H1 (cell line): ENCODE data around the gene NCOA1. TPM values are rescaled to one million over a fixed set of nuclear protein-coding genes. Genes with fewer than 3 reads are reported as not detected.

ENCODE experiments used
- CTCF ChIA-PET: fragments of 300-600 bp; sonication (Branson Sonifier 250); formaldehyde crosslinking; loops from one replicate; lab custom pipeline; 2021; ENCODE audit not compliant: partially characterized antibody; lab: Charles Lee
- POLR2A ChIA-PET: fragments of 300-600 bp; sonication (Branson Sonifier 250); formaldehyde crosslinking; loops from one replicate; lab custom pipeline; 2021; ENCODE audit warnings: inconsistent platforms; ENCODE audit not compliant: partially characterized antibody; lab: Charles Lee
- DNase-seq, 2 experiments: peaks; one replicate each; pipeline versions ENCODE4 v3.0.0 to v3.0.0-alpha.2; 2010 to 2022; ENCODE audit warnings: low spot score in 2 of 2, low read depth in 1 of 2, mixed read lengths in 1 of 2
- FAIRE-seq: peaks from 2 replicates; lab custom pipeline; 2011; peaks lifted over from hg19 to GRCh38; lab: Jason Lieb, UNC
- H2AFZ ChIP-seq: 2 replicates; pipeline ENCODE4 v1.8.1; 2012; ENCODE audit warnings: low read length, inconsistent platforms
- H2AK5ac ChIP-seq: 2 replicates; pipeline ENCODE4 v1.6.1; 2013; ENCODE audit warnings: low read depth, low read length
- H2BK120ac ChIP-seq: replicated peaks from 2 replicates; pipeline ENCODE3; 2013; ENCODE audit warnings: low read depth, low read length, inconsistent platforms
- H2BK12ac ChIP-seq: 2 replicates; pipeline ENCODE4 v1.6.1; 2013; ENCODE audit warnings: low read depth, low read length
- H2BK15ac ChIP-seq: 2 replicates; pipeline ENCODE4 v1.6.1; 2013; ENCODE audit warnings: low read length
- H2BK20ac ChIP-seq: 2 replicates; pipeline ENCODE4 v1.6.1; 2013; ENCODE audit warnings: low read length
- H2BK5ac ChIP-seq: 2 replicates; pipeline ENCODE4 v1.6.1; 2013; ENCODE audit warnings: low read depth, low read length
- H3K14ac ChIP-seq: 2 replicates; pipeline ENCODE4 v1.6.1; 2013; ENCODE audit warnings: inconsistent platforms; ENCODE audit not compliant: insufficient read length
- H3K18ac ChIP-seq: 2 replicates; pipeline ENCODE4 v1.6.1; 2013; ENCODE audit warnings: low read length; ENCODE audit errors: extremely low read depth
- H3K23ac ChIP-seq: 2 replicates; pipeline ENCODE4 v1.6.1; 2013; ENCODE audit warnings: inconsistent platforms; ENCODE audit not compliant: insufficient read length
- H3K23me2 ChIP-seq: 2 replicates; pipeline ENCODE4 v1.6.1; 2013; ENCODE audit warnings: low read depth, low read length
- H3K27ac ChIP-seq: 2 replicates; pipeline ENCODE4 v1.6.1; 2011; ENCODE audit warnings: low read depth, low read length, inconsistent platforms
- H3K27me3 ChIP-seq, 4 experiments: replicated peaks in 1 of 4; 1 replicate in 1 of 4; 2 replicates in 3 of 4; pipeline versions ENCODE4 v1.6.1 to v1.8.1; 2011 to 2013; ENCODE audit warnings: low read length in 3 of 4, mild to moderate bottlenecking in 3 of 4, inconsistent platforms in 2 of 4, mixed read lengths in 2 of 4, moderate library complexity in 1 of 4; ENCODE audit not compliant: control insufficient read depth in 3 of 4, insufficient read depth in 3 of 4; ENCODE audit errors: extremely low read depth in 1 of 4
- H3K36me3 ChIP-seq, 4 experiments: 2 replicates each; pipeline versions ENCODE4 v1.6.1 to v1.8.1; 2011 to 2013; ENCODE audit warnings: mild to moderate bottlenecking in 4 of 4, low read length in 3 of 4, moderate library complexity in 2 of 4, control low read depth in 1 of 4, inconsistent platforms in 1 of 4; ENCODE audit not compliant: insufficient read depth in 4 of 4, control insufficient read depth in 2 of 4
- H3K4ac ChIP-seq: replicated peaks from 2 replicates; pipeline ENCODE3; 2013; ENCODE audit warnings: low read length, low read depth, mixed read lengths, inconsistent platforms; ENCODE audit not compliant: insufficient read length
- H3K4me1 ChIP-seq, 4 experiments: replicated peaks in 1 of 4; 1 replicate in 1 of 4; 2 replicates in 3 of 4; pipeline versions ENCODE4 v1.6.1 to v1.8.1; 2011 to 2013; ENCODE audit warnings: low read length in 3 of 4, inconsistent platforms in 2 of 4, mixed read lengths in 1 of 4; ENCODE audit not compliant: insufficient read depth in 4 of 4, control insufficient read depth in 3 of 4
- H3K4me2 ChIP-seq, 2 experiments: 2 replicates each; pipeline versions ENCODE4 v1.6.1 to v1.8.1; 2011 to 2013; ENCODE audit warnings: low read depth in 2 of 2, low read length in 2 of 2, control low read depth in 1 of 2, inconsistent platforms in 1 of 2, mild to moderate bottlenecking in 1 of 2; ENCODE audit not compliant: insufficient read depth in 1 of 2
- H3K4me3 ChIP-seq, 4 experiments: fragments of 200-600, 300-600 bp in 1 of 4; sonication (generic), shearing (Covaris generic), sonication (Bioruptor Twin) in 1 of 4; 2 replicates each; pipeline versions ENCODE4 v1.5.1 to v1.8.1; 2011 to 2016; ENCODE audit warnings: low read length in 4 of 4, low read depth in 3 of 4, control low read depth in 2 of 4, inconsistent platforms in 2 of 4, mild to moderate bottlenecking in 2 of 4, mixed read lengths in 1 of 4, moderate library complexity in 1 of 4; ENCODE audit not compliant: insufficient read depth in 2 of 4; ENCODE audit errors: extremely low read depth in 1 of 4
- H3K56ac ChIP-seq: replicated peaks from 2 replicates; pipeline ENCODE3; 2013; ENCODE audit warnings: low read depth, mild to moderate bottlenecking, mixed read lengths, low read length, inconsistent platforms; ENCODE audit not compliant: insufficient read length
- H3K79me1 ChIP-seq: 2 replicates; pipeline ENCODE4 v1.6.1; 2013; ENCODE audit warnings: low read depth, low read length, control low read depth
- H3K79me2 ChIP-seq, 2 experiments: 2 replicates each; pipeline versions ENCODE4 v1.6.1 to v1.8.1; 2012 to 2013; ENCODE audit warnings: low read length in 2 of 2, mild to moderate bottlenecking in 2 of 2, inconsistent platforms in 1 of 2; ENCODE audit not compliant: insufficient read depth in 2 of 2, control insufficient read depth in 1 of 2
- H3K9ac ChIP-seq, 4 experiments: replicated peaks in 1 of 4; 1 replicate in 1 of 4; 2 replicates in 3 of 4; pipeline versions ENCODE4 v1.6.1 to v1.8.1; 2011 to 2013; ENCODE audit warnings: low read depth in 3 of 4, low read length in 3 of 4, control low read depth in 2 of 4, mild to moderate bottlenecking in 2 of 4, moderate library complexity in 2 of 4, inconsistent platforms in 1 of 4; ENCODE audit errors: extremely low read depth in 1 of 4
- H3K9me3 ChIP-seq, 2 experiments: 2 replicates each; pipeline versions ENCODE4 v1.6.1 to v1.8.1; 2012 to 2013; ENCODE audit warnings: mild to moderate bottlenecking in 2 of 2, moderate library complexity in 2 of 2, control low read depth in 1 of 2, inconsistent platforms in 1 of 2, low read depth in 1 of 2, low read length in 1 of 2, mixed read lengths in 1 of 2; ENCODE audit not compliant: insufficient read depth in 2 of 2
- H4K20me1 ChIP-seq, 2 experiments: replicated peaks in 1 of 2; 2 replicates each; pipeline versions ENCODE3 to v1.8.1; 2011 to 2013; ENCODE audit warnings: inconsistent platforms in 2 of 2, low read length in 2 of 2, mild to moderate bottlenecking in 1 of 2; ENCODE audit not compliant: insufficient read depth in 2 of 2, control insufficient read depth in 1 of 2
- H4K5ac ChIP-seq: 2 replicates; pipeline ENCODE4 v1.6.1; 2013; ENCODE audit warnings: low read length, low read depth, mixed read lengths, inconsistent platforms; ENCODE audit not compliant: insufficient read length
- H4K8ac ChIP-seq: 2 replicates; pipeline ENCODE4 v1.8.0; 2013; ENCODE audit warnings: mild to moderate bottlenecking, moderate library complexity, low read length, inconsistent platforms; ENCODE audit not compliant: insufficient read depth; ENCODE audit errors: extremely low read depth
- H4K91ac ChIP-seq: replicated peaks from 2 replicates; pipeline ENCODE3; 2013; ENCODE audit warnings: low read length, mixed read lengths, inconsistent platforms; ENCODE audit not compliant: insufficient read length
- ATF3 ChIP-seq: IDR thresholded peaks from 2 replicates; pipeline ENCODE4 v1.6.1; 2011; ENCODE audit warnings: low read depth, mild to moderate bottlenecking, low read length; ENCODE audit not compliant: insufficient read depth
- BCL11A ChIP-seq, 2 experiments: IDR thresholded peaks; one replicate each; pipeline ENCODE4 v1.6.1; 2011; ENCODE audit warnings: low read depth in 2 of 2, low read length in 2 of 2, mild to moderate bottlenecking in 2 of 2
- CBX8 ChIP-seq: fragments of 300-800, 300-1000 bp; sonication (generic); IDR thresholded peaks from 2 replicates; pipeline ENCODE4 v1.7.1; 2016; ENCODE audit warnings: low read depth, low read length, borderline replicate concordance
- EGR1 ChIP-seq: IDR thresholded peaks from 2 replicates; pipeline ENCODE4 v1.6.1; 2011; ENCODE audit warnings: low read depth, low read length, borderline replicate concordance
- JUN ChIP-seq: IDR thresholded peaks from 2 replicates; pipeline ENCODE4 v1.6.1; 2011; ENCODE audit warnings: low read depth, mild to moderate bottlenecking, improper control_type of control experiment, low read length
- KDM1A ChIP-seq: fragments of 200-600, 300-600 bp; sonication (generic); IDR thresholded peaks from 2 replicates; pipeline ENCODE4 v1.7.1; 2016; ENCODE audit warnings: mild to moderate bottlenecking, low read length, borderline replicate concordance
- MAX ChIP-seq: IDR thresholded peaks from 2 replicates; pipeline ENCODE4 v1.6.1; 2012; ENCODE audit warnings: inconsistent platforms
- NRF1 ChIP-seq: IDR thresholded peaks from 2 replicates; pipeline ENCODE4 v1.6.1; 2011; ENCODE audit warnings: mild to moderate bottlenecking, low read depth, low read length, improper control_type of control experiment
- RXRA ChIP-seq: IDR thresholded peaks from 2 replicates; pipeline ENCODE4 v1.6.1; 2011; ENCODE audit warnings: low read depth, mild to moderate bottlenecking, low read length, moderate library complexity; ENCODE audit not compliant: insufficient read depth
- SP4 ChIP-seq: IDR thresholded peaks from 2 replicates; pipeline ENCODE4 v1.6.1; 2012; ENCODE audit warnings: low read length, inconsistent platforms
- TAF1 ChIP-seq: IDR thresholded peaks from 2 replicates; pipeline ENCODE4 v1.6.1; 2011; ENCODE audit warnings: mild to moderate bottlenecking, low read depth, low read length
- USF2 ChIP-seq: IDR thresholded peaks from 2 replicates; pipeline ENCODE4 v1.6.1; 2011; ENCODE audit warnings: low read length, improper control_type of control experiment
- YY1 ChIP-seq: IDR thresholded peaks from 2 replicates; pipeline ENCODE4 v1.6.1; 2011; ENCODE audit warnings: low read depth, mild to moderate bottlenecking, low read length
- polyA plus RNA-seq, 7 experiments: library from polyadenylated mRNA; depleted of rRNA in 3 of 7; stranded (reverse) in 5 of 7; unstranded in 2 of 7; fragments of >200 nt in 5 of 7; fragments of 200-250 nt in 2 of 7; gene quantifications; 1 replicate in 5 of 7; 2 replicates in 1 of 7; 4 replicates in 1 of 7; pipeline versions ENCODE4 v1.2.1 to v1.2.3, GENCODE V29; 2011 to 2013; ENCODE audit warnings: missing spikeins in 2 of 7, mixed read lengths in 2 of 7
- total RNA-seq: library from RNA; stranded (reverse); fragmentation: NEBNext Ultra II Directional; extraction: Animal tissue kit (Norgen Biotek cat#: 25700); gene quantifications from 2 replicates; pipeline ENCODE4 v1.2.1, GENCODE V29; 2021

NCOA1 gene
- total and polyA plus RNA-seq, 2 of the 8 experiments (the other 6 are each of a cell fraction or from before 2014, with no cell fraction given), result 12.8 to 17.9 TPM

GRCh38 chr2:24530796-24531195, 39.7 kb downstream of the NCOA1 start:
- Histone ChIP-seq H2BK15ac (no peak overlapping the region), H2AFZ (no peak overlapping the region), H3K9ac (no peak overlapping the region), H3K23ac (no peak overlapping the region), H3K56ac (no peak overlapping the region), H3K27ac (no peak overlapping the region), H4K8ac (no peak overlapping the region), H4K20me1 (no peaks in the 10 kb centered on the region), H3K14ac (no peak overlapping the region), H2BK120ac (no peak overlapping the region), H3K4me1 (no peaks in the 10 kb centered on the region), H3K23me2 (no peaks in the 10 kb centered on the region), H2BK5ac (no peak overlapping the region), H2BK12ac (no peak overlapping the region), H3K4me3 (no peak overlapping the region), H3K36me3 (no peaks in the 10 kb centered on the region), H2AK5ac (no peak overlapping the region), H3K27me3 (no peaks in the 10 kb centered on the region), H3K79me1 (no peaks in the 10 kb centered on the region), H3K4ac (no peak overlapping the region), H3K4me2 (no peak overlapping the region), H4K5ac (no peak overlapping the region), H3K18ac (no peak overlapping the region), H4K91ac (no peak overlapping the region), H2BK20ac (no peak overlapping the region), H3K79me2 (peaks cover 0 to 12% of the 10 kb centered on the region in 2 experiments; a peak in 2 of 4 replicates), H3K9me3 (peaks cover 2 to 4% of the 10 kb centered on the region in 2 experiments; a peak in 3 of 4 replicates)
- ChIA-PET POLR2A (no interaction called here), CTCF (interaction anchor here (1.0 kb wide), 1 partner anchor 12 kb away, joined by 4 read pairs; no protein-coding TSS in a partner anchor)
- no peak for FAIRE-seq
- DNase-seq, result no peak
- TF ChIP-seq USF2 (no peak), RXRA (no peak), JUN (no peak), SP4 (no peak), BCL11A (IDR thresholded peaks at IDR 0.05; ENCODE audit: low read depth in 2 of 2, low read length in 2 of 2) (no peak), ATF3 (no peak), MAX (no peak), EGR1 (no peak), YY1 (no peak), KDM1A (no peak), NRF1 (no peak), TAF1 (no peak), CBX8 (no peak)
